ENCODE data around the gene DHRS7B. TPM values are rescaled to one million over a fixed set of nuclear protein-coding genes. Genes with fewer than 3 reads are reported as not detected.

Gene DHRS7B
- polyA plus RNA-seq, 1 of the 3 experiments (the other 2 are of a cell fraction) = 17.8 TPM

DNA sequence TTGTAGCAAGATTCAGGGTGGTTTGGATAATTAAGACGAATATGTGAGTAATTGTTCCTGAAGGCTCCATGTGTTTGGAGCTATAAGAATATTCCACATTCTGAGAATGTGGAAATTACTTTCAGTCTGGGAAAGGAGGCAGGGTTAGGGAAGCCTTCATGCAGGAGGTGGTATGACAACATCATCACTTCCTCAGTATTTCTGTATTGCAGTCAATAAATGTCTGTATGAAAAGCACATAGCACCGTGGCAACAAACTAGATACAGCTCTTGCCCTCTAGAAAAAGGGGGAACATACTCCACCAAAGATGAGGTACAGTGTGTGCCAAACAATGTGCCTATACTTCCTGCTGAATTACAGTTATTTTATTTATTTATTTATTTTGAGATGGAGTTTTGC lies 26.1 kb upstream of the DHRS7B start:
- CTCF ChIA-PET = interaction anchor here (0.7 to 2.2 kb wide), 7 partner anchors 8 to 108 kb away, joined by 3 to 14 read pairs (median 4); no protein-coding TSS in a partner anchor
- DNase-seq = no peak

More for the DNA sequence above, 26.1 kb upstream of the DHRS7B start:
- TF ChIP-seq GABPA (IDR thresholded peaks at IDR 0.05; ENCODE audit: low read depth) (no peak), CHD2 (IDR thresholded peaks at IDR 0.05; ENCODE audit: low read length, partially characterized antibody) (no peak), YY1 (IDR thresholded peaks at IDR 0.05; ENCODE audit: low read depth) (no peak), JUND (IDR thresholded peaks at IDR 0.05) (no peak), RAD21 (IDR thresholded peaks at IDR 0.05; ENCODE audit: low read length) (no peak), GATA2 (CRISPR knock-in tag; IDR thresholded peaks at IDR 0.05) (no peak), TEAD4 (IDR thresholded peaks at IDR 0.05; ENCODE audit: borderline replicate concordance, insufficient read depth) (no peak), MXI1 (IDR thresholded peaks at IDR 0.05; ENCODE audit: low read depth, low read length) (no peak), NRF1 (IDR thresholded peaks at IDR 0.05; ENCODE audit: low read depth, low read length) (no peak), FOXM1 (IDR thresholded peaks at IDR 0.05; ENCODE audit: low read depth) (no peak)
- TF ChIP-seq, protein P1, sequence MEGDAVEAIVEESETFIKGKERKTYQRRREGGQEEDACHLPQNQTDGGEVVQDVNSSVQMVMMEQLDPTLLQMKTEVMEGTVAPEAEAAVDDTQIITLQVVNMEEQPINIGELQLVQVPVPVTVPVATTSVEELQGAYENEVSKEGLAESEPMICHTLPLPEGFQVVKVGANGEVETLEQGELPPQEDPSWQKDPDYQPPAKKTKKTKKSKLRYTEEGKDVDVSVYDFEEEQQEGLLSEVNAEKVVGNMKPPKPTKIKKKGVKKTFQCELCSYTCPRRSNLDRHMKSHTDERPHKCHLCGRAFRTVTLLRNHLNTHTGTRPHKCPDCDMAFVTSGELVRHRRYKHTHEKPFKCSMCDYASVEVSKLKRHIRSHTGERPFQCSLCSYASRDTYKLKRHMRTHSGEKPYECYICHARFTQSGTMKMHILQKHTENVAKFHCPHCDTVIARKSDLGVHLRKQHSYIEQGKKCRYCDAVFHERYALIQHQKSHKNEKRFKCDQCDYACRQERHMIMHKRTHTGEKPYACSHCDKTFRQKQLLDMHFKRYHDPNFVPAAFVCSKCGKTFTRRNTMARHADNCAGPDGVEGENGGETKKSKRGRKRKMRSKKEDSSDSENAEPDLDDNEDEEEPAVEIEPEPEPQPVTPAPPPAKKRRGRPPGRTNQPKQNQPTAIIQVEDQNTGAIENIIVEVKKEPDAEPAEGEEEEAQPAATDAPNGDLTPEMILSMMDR (IDR thresholded peaks at IDR 0.05) = no peak
- TF ChIP-seq, protein P2, sequence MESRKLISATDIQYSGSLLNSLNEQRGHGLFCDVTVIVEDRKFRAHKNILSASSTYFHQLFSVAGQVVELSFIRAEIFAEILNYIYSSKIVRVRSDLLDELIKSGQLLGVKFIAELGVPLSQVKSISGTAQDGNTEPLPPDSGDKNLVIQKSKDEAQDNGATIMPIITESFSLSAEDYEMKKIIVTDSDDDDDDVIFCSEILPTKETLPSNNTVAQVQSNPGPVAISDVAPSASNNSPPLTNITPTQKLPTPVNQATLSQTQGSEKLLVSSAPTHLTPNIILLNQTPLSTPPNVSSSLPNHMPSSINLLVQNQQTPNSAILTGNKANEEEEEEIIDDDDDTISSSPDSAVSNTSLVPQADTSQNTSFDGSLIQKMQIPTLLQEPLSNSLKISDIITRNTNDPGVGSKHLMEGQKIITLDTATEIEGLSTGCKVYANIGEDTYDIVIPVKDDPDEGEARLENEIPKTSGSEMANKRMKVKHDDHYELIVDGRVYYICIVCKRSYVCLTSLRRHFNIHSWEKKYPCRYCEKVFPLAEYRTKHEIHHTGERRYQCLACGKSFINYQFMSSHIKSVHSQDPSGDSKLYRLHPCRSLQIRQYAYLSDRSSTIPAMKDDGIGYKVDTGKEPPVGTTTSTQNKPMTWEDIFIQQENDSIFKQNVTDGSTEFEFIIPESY (IDR thresholded peaks at IDR 0.05; ENCODE audit: borderline replicate concordance, low read depth) = no peak
- TF ChIP-seq, protein P3, sequence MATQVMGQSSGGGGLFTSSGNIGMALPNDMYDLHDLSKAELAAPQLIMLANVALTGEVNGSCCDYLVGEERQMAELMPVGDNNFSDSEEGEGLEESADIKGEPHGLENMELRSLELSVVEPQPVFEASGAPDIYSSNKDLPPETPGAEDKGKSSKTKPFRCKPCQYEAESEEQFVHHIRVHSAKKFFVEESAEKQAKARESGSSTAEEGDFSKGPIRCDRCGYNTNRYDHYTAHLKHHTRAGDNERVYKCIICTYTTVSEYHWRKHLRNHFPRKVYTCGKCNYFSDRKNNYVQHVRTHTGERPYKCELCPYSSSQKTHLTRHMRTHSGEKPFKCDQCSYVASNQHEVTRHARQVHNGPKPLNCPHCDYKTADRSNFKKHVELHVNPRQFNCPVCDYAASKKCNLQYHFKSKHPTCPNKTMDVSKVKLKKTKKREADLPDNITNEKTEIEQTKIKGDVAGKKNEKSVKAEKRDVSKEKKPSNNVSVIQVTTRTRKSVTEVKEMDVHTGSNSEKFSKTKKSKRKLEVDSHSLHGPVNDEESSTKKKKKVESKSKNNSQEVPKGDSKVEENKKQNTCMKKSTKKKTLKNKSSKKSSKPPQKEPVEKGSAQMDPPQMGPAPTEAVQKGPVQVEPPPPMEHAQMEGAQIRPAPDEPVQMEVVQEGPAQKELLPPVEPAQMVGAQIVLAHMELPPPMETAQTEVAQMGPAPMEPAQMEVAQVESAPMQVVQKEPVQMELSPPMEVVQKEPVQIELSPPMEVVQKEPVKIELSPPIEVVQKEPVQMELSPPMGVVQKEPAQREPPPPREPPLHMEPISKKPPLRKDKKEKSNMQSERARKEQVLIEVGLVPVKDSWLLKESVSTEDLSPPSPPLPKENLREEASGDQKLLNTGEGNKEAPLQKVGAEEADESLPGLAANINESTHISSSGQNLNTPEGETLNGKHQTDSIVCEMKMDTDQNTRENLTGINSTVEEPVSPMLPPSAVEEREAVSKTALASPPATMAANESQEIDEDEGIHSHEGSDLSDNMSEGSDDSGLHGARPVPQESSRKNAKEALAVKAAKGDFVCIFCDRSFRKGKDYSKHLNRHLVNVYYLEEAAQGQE (IDR thresholded peaks at IDR 0.05; ENCODE audit: low read depth, low read length) = no peak
- TF ChIP-seq, protein P4, sequence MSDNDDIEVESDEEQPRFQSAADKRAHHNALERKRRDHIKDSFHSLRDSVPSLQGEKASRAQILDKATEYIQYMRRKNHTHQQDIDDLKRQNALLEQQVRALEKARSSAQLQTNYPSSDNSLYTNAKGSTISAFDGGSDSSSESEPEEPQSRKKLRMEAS (IDR thresholded peaks at IDR 0.05; ENCODE audit: low read depth) = no peak
- Histone ChIP-seq H3K36me3 (replicated peaks in 1 of 2; ENCODE audit: control insufficient read depth in 1 of 2, insufficient read depth in 2 of 2, low read length in 1 of 2) (no peaks in the 10 kb centered on the region), H3K4me3 (ENCODE audit: low read depth in 2 of 2, low read length in 1 of 2) (no peak overlapping the region), H3K27me3 (ENCODE audit: insufficient read depth) (peaks cover 7% of the 10 kb centered on the region; the same call in 1 of the 2 replicates), H3K9ac (no peak overlapping the region), H3F3A (replicated peaks; ENCODE audit: insufficient read depth) (peaks cover 3% of the 10 kb centered on the region), H2AFZ (ENCODE audit: low read depth) (no peak overlapping the region), H3K4me2 (no peak overlapping the region), H3K27ac (ENCODE audit: low read depth in 2 of 2, low read length in 1 of 2) (no peak overlapping the region), H3K9me3 (no peaks in the 10 kb centered on the region), H3K9me2 (no peaks in the 10 kb centered on the region), H3K79me2 (ENCODE audit: insufficient read depth) (no peaks in the 10 kb centered on the region), H4K20me1 (ENCODE audit: insufficient read depth) (no peaks in the 10 kb centered on the region), H3K4me1 (ENCODE audit: control insufficient read depth in 1 of 2, insufficient read depth in 2 of 2, low read depth in 1 of 2, low read length in 1 of 2) (peaks cover 0 to 3% of the 10 kb centered on the region in 2 experiments; a peak in 1 of 4 replicates)
- POLR2A ChIA-PET = interaction anchor here (0.6 to 2.6 kb wide), 2 partner anchors 58 to 83 kb away, joined by 3 to 35 read pairs; partner anchors contain the start of gene USP22
- 73% methylated on average over 2 of the region's 2 CpGs for WGBS (ENCODE audit: low lambda C conversion rate)

All from SK-N-SH (cell line).